Ovary (tissue), 3 donors: ENCODE results near the gene TBX2.
"Not testable (repeated sequence)": the region's sequence is repeated elsewhere in the genome, so short reads cannot be mapped to it uniquely, and the experiment has no call there.

Experiments
- POLR2A ChIP-seq: fragments of 450-650 bp; IDR thresholded peaks from one replicate; pipeline ENCODE4 v1.6.1; 2017; ENCODE audit warnings: antibody characterized with exemption, mild to moderate bottlenecking, moderate library complexity
- TF ChIP-seq, protein P1 (sequence below), 3 donors: fragments of 450-650 bp in 2 of 3; fragments of 200-600 bp in 1 of 3; IDR thresholded peaks; one replicate each; pipeline versions ENCODE4 v1.5.1 to v1.8.0; 2016 to 2022; ENCODE audit warnings: antibody characterized with exemption in 3 of 3, mild to moderate bottlenecking in 1 of 3
- donor health status: DM: no; HTN: no; CAD: no.

DNA sequence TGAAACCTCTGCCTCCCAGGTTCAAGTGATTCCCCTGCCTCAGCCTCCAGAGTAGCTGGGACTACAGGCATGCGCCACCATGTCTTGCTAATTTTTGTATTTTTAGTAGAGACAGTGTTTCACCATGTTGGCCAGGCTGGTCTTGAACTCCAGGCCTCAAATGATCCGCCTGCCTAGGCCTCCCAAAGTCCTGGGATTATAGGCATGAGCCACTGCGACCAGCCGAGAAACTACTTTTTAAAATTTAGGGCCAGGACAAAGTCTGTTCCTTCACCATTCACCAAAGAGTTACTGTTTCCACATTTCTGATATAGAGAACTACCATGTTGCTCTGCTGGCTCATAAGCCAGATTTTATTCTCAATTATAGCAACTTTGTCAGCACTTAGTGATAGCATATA is 49.5 kb downstream of the TBX2 start:
- TF ChIP-seq POLR2A: not testable (repeated sequence)
- TF ChIP-seq, protein P1, sequence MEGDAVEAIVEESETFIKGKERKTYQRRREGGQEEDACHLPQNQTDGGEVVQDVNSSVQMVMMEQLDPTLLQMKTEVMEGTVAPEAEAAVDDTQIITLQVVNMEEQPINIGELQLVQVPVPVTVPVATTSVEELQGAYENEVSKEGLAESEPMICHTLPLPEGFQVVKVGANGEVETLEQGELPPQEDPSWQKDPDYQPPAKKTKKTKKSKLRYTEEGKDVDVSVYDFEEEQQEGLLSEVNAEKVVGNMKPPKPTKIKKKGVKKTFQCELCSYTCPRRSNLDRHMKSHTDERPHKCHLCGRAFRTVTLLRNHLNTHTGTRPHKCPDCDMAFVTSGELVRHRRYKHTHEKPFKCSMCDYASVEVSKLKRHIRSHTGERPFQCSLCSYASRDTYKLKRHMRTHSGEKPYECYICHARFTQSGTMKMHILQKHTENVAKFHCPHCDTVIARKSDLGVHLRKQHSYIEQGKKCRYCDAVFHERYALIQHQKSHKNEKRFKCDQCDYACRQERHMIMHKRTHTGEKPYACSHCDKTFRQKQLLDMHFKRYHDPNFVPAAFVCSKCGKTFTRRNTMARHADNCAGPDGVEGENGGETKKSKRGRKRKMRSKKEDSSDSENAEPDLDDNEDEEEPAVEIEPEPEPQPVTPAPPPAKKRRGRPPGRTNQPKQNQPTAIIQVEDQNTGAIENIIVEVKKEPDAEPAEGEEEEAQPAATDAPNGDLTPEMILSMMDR (IDR thresholded peaks at IDR 0.05): not testable (repeated sequence)
